OCI-LY3 (cell line): Measurements from ENCODE around the gene MACROD1.

Source experiments
- EZH2phosphoT487 ChIP-seq: fragments of 200-600 bp; shearing (Covaris generic); IDR thresholded peaks from 2 replicates; pipeline ENCODE4 v1.6.1; 2018; ENCODE audit warnings: antibody characterized with exemption, mixed run types, low read depth
- TF ChIP-seq, protein P1 (sequence below): fragments of 200-600, 300-600 bp; sonication (generic); IDR thresholded peaks from 2 replicates; pipeline ENCODE4 v1.5.1; 2014; ENCODE audit warnings: antibody characterized with exemption, low read length, low read depth

- TF ChIP-seq, protein P1, sequence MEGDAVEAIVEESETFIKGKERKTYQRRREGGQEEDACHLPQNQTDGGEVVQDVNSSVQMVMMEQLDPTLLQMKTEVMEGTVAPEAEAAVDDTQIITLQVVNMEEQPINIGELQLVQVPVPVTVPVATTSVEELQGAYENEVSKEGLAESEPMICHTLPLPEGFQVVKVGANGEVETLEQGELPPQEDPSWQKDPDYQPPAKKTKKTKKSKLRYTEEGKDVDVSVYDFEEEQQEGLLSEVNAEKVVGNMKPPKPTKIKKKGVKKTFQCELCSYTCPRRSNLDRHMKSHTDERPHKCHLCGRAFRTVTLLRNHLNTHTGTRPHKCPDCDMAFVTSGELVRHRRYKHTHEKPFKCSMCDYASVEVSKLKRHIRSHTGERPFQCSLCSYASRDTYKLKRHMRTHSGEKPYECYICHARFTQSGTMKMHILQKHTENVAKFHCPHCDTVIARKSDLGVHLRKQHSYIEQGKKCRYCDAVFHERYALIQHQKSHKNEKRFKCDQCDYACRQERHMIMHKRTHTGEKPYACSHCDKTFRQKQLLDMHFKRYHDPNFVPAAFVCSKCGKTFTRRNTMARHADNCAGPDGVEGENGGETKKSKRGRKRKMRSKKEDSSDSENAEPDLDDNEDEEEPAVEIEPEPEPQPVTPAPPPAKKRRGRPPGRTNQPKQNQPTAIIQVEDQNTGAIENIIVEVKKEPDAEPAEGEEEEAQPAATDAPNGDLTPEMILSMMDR: no peak
- no peak for TF ChIP-seq EZH2phosphoT487
Observed at GRCh38 chr11:64052436-64052835, 113.5 kb downstream of the MACROD1 start.
